SK-N-SH treated with all-trans-retinoic acid at 6 μM for 48 hours (cell line): ENCODE results near the gene PIK3AP1.

Experiments used
- ATAC-seq: fragments of 200-7000 bp; cut with Tn5 transposase; 3 replicates; pipeline ENCODE4 v1.9.1; 2020; ENCODE audit warnings: mild to moderate bottlenecking, moderate library complexity
- BACH2 ChIP-seq: fragments of 250-450 bp; sonication (Bioruptor Pico); IDR thresholded peaks from 2 replicates; pipeline ENCODE4 v1.9.0; 2021; ENCODE audit warnings: mild to moderate bottlenecking, borderline replicate concordance
- CSDC2 ChIP-seq: fragments of 250-450 bp; sonication (Bioruptor Pico); IDR thresholded peaks from 2 replicates; pipeline ENCODE4 v1.5.0; 2020; ENCODE audit warnings: mild to moderate bottlenecking, moderate library complexity
- CSRNP3 ChIP-seq: fragments of 250-450 bp; sonication (Bioruptor Pico); IDR thresholded peaks from 2 replicates; pipeline ENCODE4 v1.5.1; 2021; ENCODE audit warnings: mild to moderate bottlenecking, moderate library complexity
- ESRRG ChIP-seq: fragments of 250-450 bp; sonication (Bioruptor Pico); IDR thresholded peaks from 2 replicates; pipeline ENCODE4 v1.6.1; 2021; ENCODE audit warnings: mild to moderate bottlenecking
- GLIS3 ChIP-seq: fragments of 250-450 bp; sonication (Bioruptor Pico); IDR thresholded peaks from 2 replicates; pipeline ENCODE4 v1.5.0; 2020; ENCODE audit warnings: mild to moderate bottlenecking, moderate library complexity
- ISL1 ChIP-seq: fragments of 250-450 bp; sonication (Bioruptor Pico); IDR thresholded peaks from 2 replicates; pipeline ENCODE4 v2.1.2; 2022; ENCODE audit warnings: mild to moderate bottlenecking, moderate library complexity
- PATZ1 ChIP-seq: fragments of 250-450 bp; sonication (Bioruptor Pico); IDR thresholded peaks from 2 replicates; pipeline ENCODE4 v1.8.0; 2020; ENCODE audit warnings: mild to moderate bottlenecking, moderate library complexity, borderline replicate concordance
- POU6F1 ChIP-seq: fragments of 250-450 bp; sonication (Bioruptor Pico); IDR thresholded peaks from 2 replicates; pipeline ENCODE4 v1.8.0; 2021; ENCODE audit warnings: low read depth, mild to moderate bottlenecking, moderate library complexity, borderline replicate concordance
- RARB ChIP-seq: fragments of 250-450 bp; sonication (Bioruptor Pico); IDR thresholded peaks from 2 replicates; pipeline ENCODE4 v1.8.0; 2021; ENCODE audit warnings: mild to moderate bottlenecking, moderate library complexity
- SNAI2 ChIP-seq: fragments of 250-450 bp; sonication (Bioruptor Pico); IDR thresholded peaks from 2 replicates; pipeline ENCODE4 v1.5.0; 2020; ENCODE audit warnings: mild to moderate bottlenecking, moderate library complexity
- TCF4 ChIP-seq: fragments of 250-450 bp; sonication (Bioruptor Pico); IDR thresholded peaks from 2 replicates; pipeline ENCODE4 v1.8.0; 2021; ENCODE audit warnings: mild to moderate bottlenecking, moderate library complexity, borderline replicate concordance
- TOX ChIP-seq: fragments of 250-450 bp; sonication (Bioruptor Pico); IDR thresholded peaks from 2 replicates; pipeline ENCODE4 v1.8.0; 2021; ENCODE audit warnings: mild to moderate bottlenecking, moderate library complexity, borderline replicate concordance
- ZC3H10 ChIP-seq: fragments of 250-450 bp; sonication (Bioruptor Pico); IDR thresholded peaks from 2 replicates; pipeline ENCODE4 v1.5.1; 2021; ENCODE audit warnings: mild to moderate bottlenecking, moderate library complexity
- ZFP3 ChIP-seq: fragments of 250-450 bp; sonication (Bioruptor Pico); IDR thresholded peaks from 2 replicates; pipeline ENCODE4 v1.5.0; 2020; ENCODE audit warnings: mild to moderate bottlenecking, moderate library complexity
- ZNF565 ChIP-seq: fragments of 450-650 bp; formaldehyde crosslinking; conservative IDR thresholded peaks from 2 replicates; pipeline ENCODE4 v1.5.0; 2020; ENCODE audit warnings: low read depth, mild to moderate bottlenecking, moderate library complexity
- ZNF70 ChIP-seq: fragments of 450-650 bp; formaldehyde crosslinking; IDR thresholded peaks from 2 replicates; pipeline ENCODE4 v1.5.0; 2020; ENCODE audit warnings: mild to moderate bottlenecking, moderate library complexity
- ZNF8 ChIP-seq: fragments of 450-650 bp; formaldehyde crosslinking; IDR thresholded peaks from 2 replicates; pipeline ENCODE4 v1.5.0; 2020; ENCODE audit warnings: mild to moderate bottlenecking, moderate library complexity

Gene PIK3AP1

GRCh38 chr10:96678725-96679124 is 41.6 kb downstream of the PIK3AP1 start:
- no peak for ATAC-seq
- TF ChIP-seq GLIS3 (CRISPR knock-in tag) (no peak), POU6F1 (CRISPR knock-in tag) (no peak), ESRRG (CRISPR knock-in tag) (no peak), PATZ1 (CRISPR knock-in tag) (no peak), ZNF70 (no peak), CSRNP3 (no peak)
- TF ChIP-seq, all 23 proteins: peak for 0

DNA sequence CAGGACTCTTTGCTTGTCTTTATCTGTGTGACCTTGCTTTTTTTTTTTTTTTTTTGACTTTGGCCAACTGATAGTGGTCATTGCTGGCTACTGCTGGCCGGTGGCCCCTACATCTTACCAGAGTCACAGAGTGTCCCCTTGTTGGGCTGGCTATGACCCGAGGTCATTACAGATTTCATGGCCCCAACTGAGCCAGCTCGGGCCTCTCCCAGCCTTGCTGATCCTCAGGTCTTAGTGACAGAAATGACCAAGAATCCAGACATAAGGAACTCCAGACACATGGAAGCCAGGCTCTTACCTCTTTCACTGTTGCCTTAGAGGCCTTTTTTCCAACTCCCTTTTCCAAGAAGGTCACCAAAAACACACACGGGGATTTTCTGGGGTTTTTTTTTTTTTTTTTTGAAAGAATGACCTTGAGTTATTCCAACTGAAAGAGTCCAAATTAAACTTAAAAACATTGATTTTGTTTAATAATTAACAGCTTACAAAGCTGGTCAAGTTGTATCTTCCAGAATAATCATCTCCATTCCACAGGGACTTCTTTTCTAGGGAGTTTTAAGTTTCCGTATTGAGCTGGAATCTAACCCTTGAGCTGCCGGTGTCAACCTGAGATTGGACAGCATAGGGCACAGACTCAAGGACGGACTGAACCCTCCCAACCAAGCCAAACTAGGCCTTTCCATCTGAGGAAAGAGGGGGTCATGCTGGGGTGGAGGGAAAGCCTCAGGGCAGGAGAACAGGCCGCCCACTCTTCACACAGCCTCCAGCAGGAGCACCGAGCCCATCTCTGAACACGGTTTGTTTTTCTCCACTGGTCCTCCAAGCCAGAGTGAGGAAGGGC is 43.8 kb downstream of the PIK3AP1 start:
- no peak for ATAC-seq
- TF ChIP-seq ISL1 (no peak), ZC3H10 (CRISPR knock-in tag) (no peak), CSRNP3 (no peak), PATZ1 (CRISPR knock-in tag) (no peak), RARB (CRISPR knock-in tag) (no peak), ESRRG (CRISPR knock-in tag) (no peak)
- TF ChIP-seq, all 23 proteins: peak for 0

DNA sequence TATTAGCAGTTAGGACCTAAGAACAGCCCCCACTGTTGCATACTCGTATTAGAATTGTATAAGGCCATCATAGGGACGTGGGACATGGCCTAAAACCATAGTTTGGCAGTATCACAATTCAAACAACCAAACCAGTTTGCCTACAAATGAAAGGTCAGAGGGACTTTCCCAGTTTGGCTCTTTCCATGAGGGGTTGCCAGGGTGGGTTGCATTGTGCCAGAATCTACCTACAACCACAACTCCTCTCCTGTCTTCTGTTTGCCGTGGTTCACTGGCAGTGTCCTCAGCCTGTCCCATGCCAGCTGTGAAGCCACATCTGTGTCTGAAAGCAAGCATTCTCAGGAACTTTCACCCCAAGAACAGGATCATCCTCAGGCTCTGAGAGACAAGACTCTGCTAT is 44.5 kb downstream of the PIK3AP1 start:
- TF ChIP-seq RARB (CRISPR knock-in tag) (no peak), ZFP3 (CRISPR knock-in tag) (no peak), ZNF8 (CRISPR knock-in tag) (no peak), BACH2 (CRISPR knock-in tag) (no peak), SNAI2 (CRISPR knock-in tag) (no peak), GLIS3 (CRISPR knock-in tag) (no peak), CSDC2 (CRISPR knock-in tag) (no peak), ZNF565 (CRISPR knock-in tag) (no peak), TOX (CRISPR knock-in tag) (no peak)
- TF ChIP-seq, all 23 proteins: peak for 0
- no peak for ATAC-seq

GRCh38 chr10:96673318-96674099 is 46.8 kb downstream of the PIK3AP1 start:
- no peak for ATAC-seq

More at GRCh38 chr10:96673318-96674099, 46.8 kb downstream of the PIK3AP1 start:
- TF ChIP-seq CSRNP3 (no peak), ZNF8 (CRISPR knock-in tag) (no peak), RARB (CRISPR knock-in tag) (no peak), TCF4 (CRISPR knock-in tag) (no peak), ESRRG (CRISPR knock-in tag) (no peak), BACH2 (CRISPR knock-in tag) (no peak)
